Lower leg skin (tissue), 4 donors: ENCODE measurements around the gene IQCH. TPM values are rescaled to one million over a fixed set of nuclear protein-coding genes. Genes with fewer than 3 reads are reported as not detected.

ENCODE experiments used
- DNase-seq, 2 donors: peaks; one replicate each; pipeline ENCODE4 v3.0.0-alpha.2; 2019; ENCODE audit warnings: low spot score in 2 of 2
- H3K4me3 ChIP-seq: fragments of 200-600 bp; sonication (generic); 2 replicates; pipeline ENCODE4 v1.5.1; 2017; ENCODE audit warnings: mild to moderate bottlenecking, low read depth; ENCODE audit not compliant: poor library complexity, severe bottlenecking
- CTCF ChIP-seq, 3 donors: fragments of 450-650 bp; IDR thresholded peaks; one replicate each; pipeline ENCODE4 v1.5.1; 2016; ENCODE audit warnings: antibody characterized with exemption in 3 of 3, mild to moderate bottlenecking in 3 of 3, moderate library complexity in 2 of 3
- POLR2A ChIP-seq, 2 donors: fragments of 450-650 bp; IDR thresholded peaks; one replicate each; pipeline ENCODE4 v1.6.1; 2016 to 2017; ENCODE audit warnings: antibody characterized with exemption in 2 of 2, mild to moderate bottlenecking in 1 of 2, moderate library complexity in 1 of 2
- WGBS, 2 donors: methylation state at CpG; one replicate each; pipeline ENCODE4 v1.1.5; 2018; 5-methylcytosine and 5-hydroxymethylcytosine counted together
- intact Hi-C: fragments of 100-400 bp; cut with DNase I; formaldehyde crosslinking; loops from one replicate; pipeline ENCODE4 v1.15.0; 2023; ENCODE audit warnings: low total_unique reads
- total RNA-seq, 4 donors: library from RNA; depleted of rRNA; stranded (reverse); fragments of >200 nt; gene quantifications; one replicate each; pipeline ENCODE4 v1.1.0, GENCODE V29; 2016

IQCH gene
- total RNA-seq, 4 donors from 2014 or later, result 0.17 to 1.6 (median 0.94) TPM

- intact Hi-C loops, result no loop called here
- no peak for TF ChIP-seq CTCF (IDR thresholded peaks at IDR 0.05)
- no peak for TF ChIP-seq POLR2A (IDR thresholded peaks at IDR 0.05)
- 39 to 41% methylated on average over 7 of the region's 7 CpGs for WGBS, 2 donors
- no peak for DNase-seq
- H3K4me3 ChIP-seq, result peak overlapping the region; percentile 80
These were observed 288.7 kb downstream of the IQCH start for GRCh38 chr15:67543348-67543718.

GRCh38 chr15:67544475-67544874 lies 289.9 kb downstream of the IQCH start:
- intact Hi-C loops, result no loop called here
- H3K4me3 ChIP-seq, result no peak overlapping the region
- DNase-seq, result no peak
- WGBS, 2 donors, result 78 to 95% methylated on average over 3 of the region's 3 CpGs
- no peak for TF ChIP-seq CTCF (IDR thresholded peaks at IDR 0.05)
- no peak for TF ChIP-seq POLR2A (IDR thresholded peaks at IDR 0.05)

- DNase-seq, result no peak
- intact Hi-C loops, result no loop called here
- WGBS, 2 donors, result 68 to 70% methylated on average over 3 of the region's 3 CpGs
- TF ChIP-seq POLR2A (IDR thresholded peaks at IDR 0.05) (no peak), CTCF (IDR thresholded peaks at IDR 0.05) (no peak)
- H3K4me3 ChIP-seq, result no peak overlapping the region
These were observed 291.3 kb downstream of the IQCH start for GRCh38 chr15:67545864-67546263.

DNA sequence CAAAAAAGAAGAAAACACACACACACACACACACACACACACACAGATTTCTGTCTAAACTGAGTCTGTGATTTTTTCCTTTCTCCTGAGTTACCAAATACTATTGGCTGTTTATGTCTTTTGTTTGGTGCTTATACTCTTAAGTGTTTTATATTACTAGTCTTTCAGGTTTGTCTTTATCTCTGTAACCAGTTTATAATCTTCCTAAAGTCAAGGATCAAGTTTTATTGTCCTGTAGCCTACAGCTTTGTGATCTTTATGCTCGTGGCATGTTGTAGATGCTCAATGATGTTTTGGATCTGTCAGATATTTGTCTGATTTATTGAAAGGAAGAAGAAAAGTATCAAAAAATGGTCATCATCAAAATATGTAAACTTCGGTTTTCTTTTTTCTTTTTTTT lies 292.5 kb downstream of the IQCH start:
- DNase-seq, result no peak
- intact Hi-C loops, result no loop called here
- no peak for TF ChIP-seq CTCF (IDR thresholded peaks at IDR 0.05)
- TF ChIP-seq POLR2A (IDR thresholded peaks at IDR 0.05), result no peak
- 77 to 78% methylated on average over 2 of the region's 2 CpGs for WGBS, 2 donors
- no peak overlapping the region for H3K4me3 ChIP-seq

DNA sequence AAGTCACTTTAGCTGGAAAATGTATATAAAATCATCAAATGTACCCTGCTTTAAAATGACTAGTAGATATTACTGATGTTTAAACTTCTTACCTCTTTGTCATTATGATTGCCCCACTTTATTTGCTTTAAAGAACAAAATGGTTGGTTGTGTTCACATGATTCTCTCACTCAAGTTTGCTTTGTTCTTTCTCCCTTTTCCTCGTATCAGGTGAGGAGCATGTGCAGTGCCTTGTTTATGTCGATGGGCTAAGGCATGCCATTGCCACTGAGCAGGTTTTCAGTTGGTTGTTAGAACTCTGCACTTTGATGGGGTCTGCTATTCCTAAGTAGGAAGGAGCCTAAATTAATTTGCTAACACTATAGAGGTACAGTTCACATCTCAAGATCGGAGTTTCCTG lies 293.2 kb downstream of the IQCH start:
- no peak overlapping the region for H3K4me3 ChIP-seq
- TF ChIP-seq CTCF (IDR thresholded peaks at IDR 0.05) (no peak), POLR2A (IDR thresholded peaks at IDR 0.05) (no peak)
- intact Hi-C loops, result no loop called here
- 67 to 73% methylated on average over 3 of the region's 3 CpGs for WGBS, 2 donors
- no peak for DNase-seq

DNA sequence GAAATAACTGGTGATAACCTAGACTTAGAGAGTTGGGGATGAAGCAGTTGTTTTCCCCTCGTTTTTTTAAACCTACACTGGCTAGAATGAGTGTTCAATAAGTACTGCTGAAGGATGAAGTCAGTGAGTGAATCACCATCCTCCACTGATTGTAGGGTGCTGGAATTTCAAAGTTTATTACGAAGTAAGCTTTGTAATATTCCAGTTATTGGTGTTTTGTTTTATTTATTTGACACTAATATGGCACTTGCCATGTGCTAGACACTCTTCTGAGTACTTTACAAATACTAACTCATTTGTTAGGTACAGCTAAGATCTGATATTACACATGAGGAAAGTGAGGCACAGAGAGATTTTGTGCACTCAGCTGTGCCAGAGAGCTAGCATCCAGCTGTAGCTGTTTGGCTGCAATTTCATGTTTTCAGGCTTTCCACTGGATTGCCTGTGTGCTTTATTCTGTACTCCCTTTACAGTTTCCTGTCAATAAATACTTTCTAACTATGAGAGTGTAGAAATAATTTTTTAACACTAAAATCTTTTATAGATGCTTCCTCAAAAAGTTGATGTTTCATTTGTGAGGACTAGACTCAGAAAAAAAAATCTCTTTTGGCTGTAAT lies 293.8 kb downstream of the IQCH start:
- TF ChIP-seq POLR2A (IDR thresholded peaks at IDR 0.05), result no peak
- TF ChIP-seq CTCF (IDR thresholded peaks at IDR 0.05), result no peak
- WGBS, 2 donors, result 59 to 62% methylated on average over 2 of the region's 2 CpGs
- H3K4me3 ChIP-seq, result no peak overlapping the region
- intact Hi-C loops, result no loop called here
- DNase-seq, result no peak
